ENCODE measurements around the gene CTAG2.
"Not testable (repeated sequence)": the region's sequence is repeated elsewhere in the genome, so short reads cannot be mapped to it uniquely, and the experiment has no call there.

The CTAG2 gene

GRCh38 chrX:154649503-154650220, 3.7 kb downstream of the CTAG2 start:
- FAIRE-seq (no peak), DNase-seq (ENCODE audit: insufficient read length, low spot score) (no peak)

GRCh38 chrX:154648931-154649330, 4.4 kb downstream of the CTAG2 start:
- no peak for DNase-seq (ENCODE audit: insufficient read length, low spot score)
- FAIRE-seq = no peak

GRCh38 chrX:154645745-154646378, 7.5 kb downstream of the CTAG2 start:
- not testable (repeated sequence) for FAIRE-seq

GRCh38 chrX:154643708-154644107, 9.7 kb downstream of the CTAG2 start:
- DNase-seq (ENCODE audit: insufficient read length, low spot score); FAIRE-seq: not testable (repeated sequence)

More at GRCh38 chrX:154645745-154646378, 7.5 kb downstream of the CTAG2 start:
- DNase-seq (ENCODE audit: insufficient read length, low spot score) = not testable (repeated sequence)

GRCh38 chrX:154641740-154642139, 11.6 kb downstream of the CTAG2 start:
- DNase-seq (ENCODE audit: insufficient read length, low spot score); FAIRE-seq: not testable (repeated sequence)

- not testable (repeated sequence) for FAIRE-seq; DNase-seq (ENCODE audit: insufficient read length, low spot score)
Measured at GRCh38 chrX:154633661-154634060, 19.7 kb downstream of the CTAG2 start.

GRCh38 chrX:154630949-154631348, 22.4 kb downstream of the CTAG2 start:
- not testable (repeated sequence) for FAIRE-seq; DNase-seq (ENCODE audit: insufficient read length, low spot score)

GRCh38 chrX:154628960-154629359, 24.4 kb downstream of the CTAG2 start:
- DNase-seq (ENCODE audit: insufficient read length, low spot score); FAIRE-seq: not testable (repeated sequence)

GRCh38 chrX:154620767-154621414, 32.5 kb downstream of the CTAG2 start:
- FAIRE-seq = peak; percentile 96
- DNase-seq (ENCODE audit: insufficient read length, low spot score) = not testable (repeated sequence)

GRCh38 chrX:154619182-154619581, 34.2 kb downstream of the CTAG2 start, which contains the start of gene CTAG1B:
CTAG1B (minus strand) TSS chrX:154619282; CDS start chrX:154619218, 64 bp downstream.
- not testable (repeated sequence) for FAIRE-seq; DNase-seq (ENCODE audit: insufficient read length, low spot score)

GRCh38 chrX:154613586-154613985, 39.8 kb downstream of the CTAG2 start:
- not testable (repeated sequence) for DNase-seq (ENCODE audit: insufficient read length, low spot score); FAIRE-seq

GRCh38 chrX:154611146-154611545, 42.2 kb downstream of the CTAG2 start:
- FAIRE-seq; DNase-seq (ENCODE audit: insufficient read length, low spot score): not testable (repeated sequence)

- not testable (repeated sequence) for FAIRE-seq; DNase-seq (ENCODE audit: insufficient read length, low spot score)
Measured at GRCh38 chrX:154608823-154609222, 44.6 kb downstream of the CTAG2 start.

GRCh38 chrX:154607976-154608375, 45.4 kb downstream of the CTAG2 start:
- not testable (repeated sequence) for DNase-seq (ENCODE audit: insufficient read length, low spot score); FAIRE-seq

- no peak for FAIRE-seq
- DNase-seq (ENCODE audit: insufficient read length, low spot score) = no peak
Measured at GRCh38 chrX:154607370-154607769, 46.0 kb downstream of the CTAG2 start.

GRCh38 chrX:154605566-154605965, 47.8 kb downstream of the CTAG2 start:
- DNase-seq (ENCODE audit: insufficient read length, low spot score) = no peak
- FAIRE-seq = no peak

GRCh38 chrX:154603438-154604430, 49.6 kb downstream of the CTAG2 start:
- FAIRE-seq (no peak), DNase-seq (ENCODE audit: insufficient read length, low spot score) (no peak)

- FAIRE-seq = no peak
- no peak for DNase-seq (ENCODE audit: insufficient read length, low spot score)
Measured at GRCh38 chrX:154602766-154603437, 50.5 kb downstream of the CTAG2 start.

GRCh38 chrX:154602226-154602625, 51.2 kb downstream of the CTAG2 start:
- no peak for FAIRE-seq
- no peak for DNase-seq (ENCODE audit: insufficient read length, low spot score)
